GM21447 (cell line): Measurements from ENCODE around the gene CDCP2.
A peak's percentile ranks its signal among the peaks of the same experiment; 100 is the strongest.

Experiments
- ATAC-seq: cut with Tn5 transposase; IDR thresholded peaks from one replicate; pipeline ENCODE4 v1.9.1; 2021; ENCODE audit not compliant: unreplicated experiment

CDCP2 gene

GRCh38 chr1:54152696-54153095 lies at the start of gene CDCP2:
Gene CDCP2, minus strand, starts transcription at chr1:54153000. Its CDS starts 78 bp downstream, at chr1:54152922.
- ATAC-seq: no peak

GRCh38 chr1:54200519-54200997 lies 47.8 kb upstream of the CDCP2 start:
- no peak for ATAC-seq

- peak; percentile 98 for ATAC-seq
Measured at GRCh38 chr1:54199765-54200518, 47.1 kb upstream of the CDCP2 start, which contains the start of the genes CYB5RL and MRPL37. Gene CYB5RL, minus strand, starts transcription at chr1:54200030. Its CDS starts 4,414 bp downstream, at chr1:54195616. Gene MRPL37, plus strand, starts transcription at chr1:54200167. Its CDS starts 77 bp downstream, at chr1:54200244.

GRCh38 chr1:54199151-54199764 lies 46.5 kb upstream of the CDCP2 start:
- peak; percentile 2 for ATAC-seq

GRCh38 chr1:54193453-54193852 lies 40.7 kb upstream of the CDCP2 start:
- ATAC-seq: no peak

GRCh38 chr1:54191525-54191924 lies 38.7 kb upstream of the CDCP2 start:
- no peak for ATAC-seq

DNA sequence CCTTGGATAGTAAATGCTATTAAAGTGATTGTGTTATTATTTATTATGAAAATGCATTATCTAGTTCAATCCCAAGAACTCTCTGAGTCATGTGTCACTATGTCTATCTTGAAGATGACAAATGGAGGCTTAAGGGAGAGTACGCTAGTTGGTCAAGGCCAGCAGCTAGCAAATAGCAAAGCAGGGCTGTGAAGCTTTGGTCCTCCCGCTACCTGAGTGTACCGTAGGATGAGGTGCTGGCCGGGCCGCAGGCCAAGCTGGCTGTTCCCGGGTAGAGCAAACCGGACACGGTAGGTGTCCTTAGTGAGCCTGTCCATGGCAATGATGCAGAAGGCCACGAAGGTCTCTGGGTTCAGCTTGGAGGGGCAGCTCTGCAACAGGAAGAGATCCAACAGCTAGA lies 37.7 kb upstream of the CDCP2 start:
- no peak for ATAC-seq

- no peak for ATAC-seq
Measured at GRCh38 chr1:54188291-54188690, 35.5 kb upstream of the CDCP2 start.

- no peak for ATAC-seq
Measured at GRCh38 chr1:54186056-54186455, 33.3 kb upstream of the CDCP2 start.

DNA sequence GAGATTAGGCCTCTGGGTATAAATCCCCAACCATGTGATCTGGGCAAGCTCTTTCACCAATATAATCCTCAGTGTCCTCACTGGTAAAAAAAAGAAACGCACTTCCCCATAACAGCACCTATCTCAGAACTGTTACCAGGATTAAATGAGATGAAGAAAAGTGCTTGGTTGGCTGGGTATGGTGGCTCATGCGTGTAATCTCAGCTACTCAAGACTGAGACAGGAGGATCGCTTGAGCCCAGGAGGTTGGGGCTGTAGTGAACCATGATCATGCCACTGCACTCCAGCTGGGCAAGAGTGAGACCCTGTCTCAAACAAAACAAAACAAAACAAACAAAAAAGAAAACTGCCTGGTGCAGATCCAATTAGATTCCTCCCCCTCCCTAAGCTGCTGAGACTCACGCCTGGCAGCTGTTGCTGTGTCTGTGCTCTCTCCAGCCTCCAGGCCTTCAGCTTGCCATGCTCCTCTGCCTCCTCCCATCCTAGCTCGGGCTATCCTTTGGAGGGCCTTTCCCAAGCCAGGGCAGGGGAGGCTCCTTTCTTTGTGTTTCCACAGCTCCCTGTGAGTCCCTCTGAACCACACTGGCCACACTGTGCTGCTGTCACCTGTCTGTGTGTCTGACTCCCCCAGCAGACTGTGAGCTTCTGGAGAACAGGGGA lies 28.0 kb upstream of the CDCP2 start:
- no peak for ATAC-seq

- ATAC-seq: no peak
Measured at GRCh38 chr1:54178296-54179070, 25.7 kb upstream of the CDCP2 start.

- ATAC-seq: no peak
Measured at GRCh38 chr1:54177726-54178125, 24.9 kb upstream of the CDCP2 start.

GRCh38 chr1:54176621-54177327 lies 24.0 kb upstream of the CDCP2 start:
- no peak for ATAC-seq

DNA sequence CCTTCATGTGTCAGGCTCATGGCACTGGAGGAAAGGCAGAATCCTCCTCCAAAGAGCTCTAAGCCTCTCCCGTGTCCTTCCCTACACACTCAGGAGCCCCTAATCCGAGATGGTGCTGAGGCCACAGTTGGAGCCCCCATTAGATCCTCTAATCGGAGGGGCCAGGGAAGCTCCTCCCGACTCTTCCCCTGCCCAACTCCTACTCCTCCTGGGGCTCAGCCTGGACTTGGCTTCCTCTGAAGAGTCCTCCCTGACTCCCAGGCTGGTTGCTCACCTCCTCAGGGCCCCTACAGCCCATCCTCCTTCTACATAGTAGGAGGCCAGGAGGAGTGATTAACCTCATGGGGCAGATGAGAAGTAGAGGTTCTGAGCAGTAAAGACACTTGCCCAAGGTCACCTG lies 21.3 kb upstream of the CDCP2 start:
- no peak for ATAC-seq

DNA sequence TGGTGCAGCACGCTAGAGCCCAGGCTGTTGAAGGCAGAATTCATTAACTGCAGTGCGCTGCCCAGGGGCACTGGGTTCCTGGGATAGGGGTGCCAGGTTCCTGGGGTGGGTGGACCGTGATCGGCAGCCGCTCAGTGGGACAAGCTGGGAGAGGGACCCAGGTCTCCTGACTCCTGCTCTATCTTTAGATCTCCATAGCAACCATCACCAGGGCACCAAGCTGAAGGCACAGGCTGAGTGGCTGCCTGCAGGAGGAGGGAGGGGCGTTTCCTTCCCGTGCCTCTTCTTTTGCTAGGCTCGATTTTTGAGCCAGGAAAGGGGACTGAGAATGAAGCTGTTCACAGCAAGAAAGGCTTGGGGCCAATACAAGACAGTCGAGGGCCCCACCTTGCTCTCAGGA lies 20.9 kb upstream of the CDCP2 start:
- ATAC-seq: no peak

GRCh38 chr1:54172614-54173599 lies 20.1 kb upstream of the CDCP2 start:
- ATAC-seq: no peak

DNA sequence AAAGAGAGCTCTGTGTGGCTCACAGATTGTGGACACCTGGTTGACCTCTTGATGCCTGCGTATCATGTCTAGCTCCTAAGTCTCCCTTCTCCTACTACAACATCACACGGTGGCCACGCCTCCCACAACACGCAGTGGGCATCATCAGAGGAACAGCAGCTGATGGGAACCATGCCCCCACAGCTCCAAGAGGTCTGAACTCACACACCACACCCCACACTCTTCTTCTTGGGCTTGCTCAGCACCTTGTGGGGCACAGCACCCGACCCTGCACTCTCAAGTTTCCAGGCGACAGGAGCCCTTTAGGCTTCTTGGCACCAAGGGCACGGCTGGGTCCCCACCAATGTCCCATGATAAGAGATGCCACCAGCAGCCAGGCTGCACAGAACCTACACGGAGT lies 18.8 kb upstream of the CDCP2 start:
- ATAC-seq: no peak

DNA sequence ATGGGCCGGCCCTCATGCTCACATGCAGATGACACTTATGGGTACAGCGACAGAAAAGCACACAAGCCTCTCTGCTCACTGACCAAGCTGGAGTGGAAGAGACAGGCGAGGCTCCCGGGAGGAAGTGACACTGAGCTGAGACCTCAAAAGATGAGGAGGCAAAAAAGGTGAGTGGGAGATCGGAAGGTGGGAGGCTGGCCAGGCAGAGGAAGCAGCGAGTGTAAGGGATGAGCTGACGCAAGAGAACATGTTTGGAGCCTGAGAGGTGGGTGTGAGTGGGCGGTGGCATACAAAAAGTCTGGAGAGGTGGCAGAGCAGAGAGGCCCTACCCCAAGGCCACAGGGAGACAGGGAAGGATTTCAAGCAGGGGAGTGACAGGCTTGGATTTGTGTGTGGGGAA lies 18.2 kb upstream of the CDCP2 start:
- no peak for ATAC-seq

- ATAC-seq: no peak
Measured at GRCh38 chr1:54169068-54169467, 16.3 kb upstream of the CDCP2 start.
